GM10847 (cell line): ENCODE data around the gene SECTM1.

Experiments used
- POLR2A ChIP-seq: IDR thresholded peaks from 2 replicates; pipeline ENCODE4 v1.6.1; 2011; ENCODE audit not compliant: insufficient read length; ENCODE audit errors: extremely low read depth

SECTM1 gene

GRCh38 chr17:82370471-82371332 is 37.1 kb upstream of the SECTM1 start:
- no peak for TF ChIP-seq POLR2A

- no peak for TF ChIP-seq POLR2A
Observed at GRCh38 chr17:82369211-82369610, 35.6 kb upstream of the SECTM1 start.

DNA sequence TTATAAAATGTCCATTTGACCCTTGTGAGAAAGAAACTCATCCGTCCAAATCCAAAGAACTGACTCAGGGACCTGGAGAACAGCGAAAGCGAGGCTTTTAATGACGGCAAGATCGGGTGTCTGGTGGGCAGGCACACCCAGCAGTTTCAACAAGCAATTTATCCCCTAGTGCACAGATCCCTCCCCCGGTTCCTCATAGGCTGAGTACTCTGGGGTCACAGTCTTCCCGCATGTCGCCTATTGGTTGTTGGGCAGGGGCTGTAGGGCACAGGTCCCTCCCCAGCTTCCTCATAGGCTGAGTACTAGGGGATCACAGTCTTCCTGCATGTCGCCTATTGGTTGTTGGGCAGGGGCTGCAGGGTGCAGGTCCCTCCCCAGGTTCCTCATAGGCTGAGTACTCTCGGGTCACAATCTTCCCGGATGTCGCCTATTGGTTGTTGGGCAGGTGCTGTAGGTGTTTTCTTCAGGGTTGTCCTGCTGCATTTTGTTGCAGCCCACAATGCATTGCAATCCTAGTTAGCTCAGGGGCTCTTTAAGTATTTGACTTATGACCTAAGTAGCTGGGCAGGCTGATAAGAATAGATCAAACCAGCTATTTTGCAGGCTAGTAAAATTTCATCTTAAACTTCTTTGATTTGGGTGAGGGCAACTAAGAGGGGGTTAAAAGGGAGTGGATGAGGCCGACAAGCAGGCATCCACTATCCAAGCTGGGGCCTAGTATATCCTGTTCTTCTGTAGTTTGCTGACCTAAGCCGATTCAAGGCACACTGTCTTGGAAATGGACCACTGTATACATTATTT is 34.4 kb upstream of the SECTM1 start:
- no peak for TF ChIP-seq POLR2A

GRCh38 chr17:82366749-82367148 is 33.2 kb upstream of the SECTM1 start:
- no peak for TF ChIP-seq POLR2A

DNA sequence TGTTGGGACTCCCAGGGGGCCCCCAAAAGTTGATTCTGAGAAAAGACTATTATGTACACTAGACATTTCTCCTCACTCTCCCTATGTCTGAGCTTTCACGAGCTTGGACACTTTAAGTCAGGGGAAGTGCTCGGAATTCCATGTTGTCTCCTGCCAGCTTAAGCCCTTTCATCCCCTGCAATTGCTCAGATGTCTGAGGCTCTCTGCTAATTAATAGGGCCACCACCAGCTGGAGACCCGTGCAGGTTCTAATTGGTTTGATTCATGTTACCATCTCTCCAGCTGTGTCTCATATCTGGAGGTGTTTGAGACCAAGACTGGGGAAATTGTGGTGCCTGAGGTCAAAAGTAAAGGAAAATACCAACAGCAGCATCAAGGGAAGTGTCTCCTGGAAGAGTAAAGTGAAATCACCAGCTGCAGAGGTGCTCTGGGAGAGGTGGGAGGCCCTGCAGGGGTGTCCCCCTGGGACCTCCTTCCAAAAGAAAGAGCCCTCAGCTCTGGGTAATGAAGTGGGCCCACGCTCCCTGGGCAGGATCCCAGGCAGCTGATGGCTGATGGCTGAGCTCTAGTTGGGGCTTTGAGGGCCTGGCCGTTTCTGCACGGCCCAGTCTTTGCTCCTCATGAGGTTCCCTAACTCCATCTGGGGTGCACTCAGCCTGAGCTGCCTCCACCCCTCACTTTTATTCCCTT is 32.2 kb upstream of the SECTM1 start:
- TF ChIP-seq POLR2A: no peak

- no peak for TF ChIP-seq POLR2A
Observed at GRCh38 chr17:82361885-82362633, 28.5 kb upstream of the SECTM1 start.

GRCh38 chr17:82358465-82359350 is 25.1 kb upstream of the SECTM1 start, which contains the start of gene TEX19:
TEX19 (plus strand) TSS chr17:82359247; CDS start chr17:82362151, 2,904 bp downstream.
- no peak for TF ChIP-seq POLR2A

DNA sequence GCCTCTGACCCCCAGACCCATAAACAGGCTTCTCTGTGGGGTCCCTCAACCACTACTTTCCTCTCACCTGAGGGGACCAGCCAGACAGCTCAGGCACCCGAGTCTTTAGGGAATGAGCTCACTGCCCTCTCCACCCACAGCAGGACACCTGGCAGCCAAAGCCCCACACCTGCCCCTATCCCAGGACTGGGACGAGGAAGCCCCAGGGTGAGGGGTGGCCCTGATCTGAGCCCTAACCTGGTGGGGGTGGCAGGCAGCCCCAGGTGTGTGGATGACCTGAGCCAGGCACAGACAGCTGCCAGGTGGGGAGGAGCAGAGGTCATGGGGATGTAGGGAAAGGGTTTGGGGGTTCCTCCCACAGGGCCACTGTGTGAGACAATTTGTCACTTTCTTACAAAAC is 23.8 kb upstream of the SECTM1 start:
- TF ChIP-seq POLR2A: no peak

GRCh38 chr17:82356845-82357355 is 23.3 kb upstream of the SECTM1 start:
- no peak for TF ChIP-seq POLR2A

GRCh38 chr17:82355770-82356427 is 22.3 kb upstream of the SECTM1 start:
- no peak for TF ChIP-seq POLR2A

GRCh38 chr17:82354804-82355308 is 21.3 kb upstream of the SECTM1 start:
- no peak for TF ChIP-seq POLR2A

- no peak for TF ChIP-seq POLR2A
Observed at GRCh38 chr17:82353484-82353883, 19.9 kb upstream of the SECTM1 start.
